GM23248 (cell line): ENCODE results near the gene SMARCC2.

ENCODE experiments used
- EZH2 ChIP-seq: fragments of 200-600 bp; sonication (generic); IDR thresholded peaks from 2 replicates; pipeline ENCODE4 v1.6.1; 2018; ENCODE audit warnings: antibody characterized with exemption, mild to moderate bottlenecking; ENCODE audit not compliant: insufficient read depth, poor library complexity, severe bottlenecking
- EZH2phosphoT487 ChIP-seq: fragments of 200-600 bp; sonication (generic); IDR thresholded peaks from 2 replicates; pipeline ENCODE4 v1.6.1; 2018; ENCODE audit warnings: antibody characterized with exemption, moderate library complexity, mild to moderate bottlenecking, low read depth; ENCODE audit not compliant: insufficient read depth

DNA sequence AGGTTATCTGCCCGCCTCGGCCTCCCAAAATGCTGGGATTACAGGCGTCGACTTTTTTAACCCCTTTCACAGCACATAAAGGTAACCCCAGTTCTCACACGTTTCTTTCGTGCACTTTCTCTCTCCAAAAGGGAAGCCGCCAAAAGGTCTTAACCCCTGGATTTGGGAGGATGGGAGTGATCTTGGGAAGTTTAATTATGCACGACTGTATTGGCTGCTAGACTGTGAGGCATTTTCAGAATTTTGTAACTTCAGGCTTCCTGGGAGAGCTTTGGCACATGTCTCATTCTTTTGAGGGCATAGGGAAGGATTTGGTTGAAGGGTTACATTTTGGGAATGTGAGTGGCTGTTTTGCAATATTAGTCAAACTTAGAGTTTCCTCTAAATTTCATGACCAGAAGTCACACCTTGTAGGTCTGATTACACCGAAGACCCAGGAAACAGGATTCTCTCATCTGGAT is 1.4 kb upstream of the SMARCC2 start:
- TF ChIP-seq EZH2 (no peak), EZH2phosphoT487 (no peak)
